Ovary (tissue), 9 donors: ENCODE results near the gene GAK. TPM values are rescaled to one million over a fixed set of nuclear protein-coding genes. Genes with fewer than 3 reads are reported as not detected.

ENCODE experiments used
- DNase-seq, 5 donors: peaks; one replicate each; pipeline ENCODE4 v3.0.0-alpha.2; 2019 to 2020
- H3K27ac ChIP-seq, 2 donors: fragments of 200-600 bp; one replicate each; pipeline versions ENCODE4 v1.5.1 to v1.8.0; 2019 to 2022
- H3K27me3 ChIP-seq: fragments of 200-600 bp; one replicate; pipeline ENCODE4 v1.8.0; 2022
- H3K36me3 ChIP-seq: fragments of 200-600 bp; sonication (generic); one replicate; pipeline ENCODE4 v1.5.1; 2019
- H3K4me1 ChIP-seq: one replicate; pipeline ENCODE4 v1.8.1; 2013; ENCODE audit warnings: mild to moderate bottlenecking, moderate library complexity; ENCODE audit not compliant: insufficient read depth
- H3K4me3 ChIP-seq: fragments of 200-600 bp; sonication (generic); one replicate; pipeline ENCODE4 v1.5.1; 2017
- H3K9me3 ChIP-seq, 2 donors: fragments of 200-600 bp in 1 of 2; sonication (generic) in 1 of 2; one replicate each; pipeline versions ENCODE4 v1.5.1 to v1.8.1; 2013 to 2019; ENCODE audit warnings: mild to moderate bottlenecking in 1 of 2, moderate library complexity in 1 of 2
- CTCF ChIP-seq, 3 donors: fragments of 450-650 bp in 2 of 3; fragments of 200-600 bp in 1 of 3; IDR thresholded peaks; one replicate each; pipeline versions ENCODE4 v1.5.1 to v1.8.0; 2016 to 2022; ENCODE audit warnings: antibody characterized with exemption in 3 of 3, mild to moderate bottlenecking in 1 of 3
- EP300 ChIP-seq: sonication (generic); formaldehyde crosslinking; IDR thresholded peaks from one replicate; pipeline ENCODE4 v1.6.1; 2017; ENCODE audit warnings: antibody characterized with exemption
- POLR2A ChIP-seq: fragments of 450-650 bp; IDR thresholded peaks from one replicate; pipeline ENCODE4 v1.6.1; 2017; ENCODE audit warnings: antibody characterized with exemption, mild to moderate bottlenecking, moderate library complexity
- WGBS, 3 donors: extraction: QIAGEN DNeasy Blood & Tissue Kit in 1 of 3; methylation state at CpG; one replicate each; pipeline versions ENCODE4 v1.1.5 to v1.1.7; 2013 to 2017; 5-methylcytosine and 5-hydroxymethylcytosine counted together
- intact Hi-C, 4 donors: fragments of 100-400 bp; cut with DNase I; formaldehyde crosslinking; loops; one replicate each; pipeline versions ENCODE4 v1.11.0 to v1.15.1; 2022 to 2023
- polyA plus RNA-seq, 2 donors: library from polyadenylated mRNA; stranded (reverse); fragments of 200-250 nt in 1 of 2; fragments of 350-450 nt in 1 of 2; fragmentation: Illumina TruSeq in 1 of 2; extraction: RNeasy Lipid Tissue Mini Kit (QIAGEN cat#74804) in 1 of 2; gene quantifications; one replicate each; pipeline ENCODE4 v1.2.3, GENCODE V29; 2013 to 2014
- total RNA-seq, 7 donors: library from RNA; depleted of rRNA in 2 of 7; stranded (reverse); fragments of >200 nt in 2 of 7; fragmentation: NEBNext Ultra II Directional in 3 of 7; extraction: Animal tissue kit (Norgen Biotek cat#: 25700) in 3 of 7; gene quantifications; one replicate each; pipeline versions ENCODE4 v1.1.0 to v1.2.4, GENCODE V29; 2016 to 2023
- donor health status: DM: no; HTN: no; CAD: no; lungs with moderate emphysema.
- donor health status: DM: no; HTN: no; CAD: no.
- donor health status: Bipolar disorder and iron deficiency.
- donor health status: DM: yes; HTN: yes; CAD: no.
- donor health status: DM: no; HTN: no; CAD: no.
- donor health status: DM: yes; HTN: yes; CAD: no.

The GAK gene
- total and polyA plus RNA-seq, 9 donors: 30.7 to 95.4 (median 70.4) TPM

- Histone ChIP-seq H3K36me3 (no peaks in the 10 kb centered on the region), H3K4me3 (no peak overlapping the region), H3K9me3 (no peaks in the 10 kb centered on the region), H3K27me3 (peaks cover 12% of the 10 kb centered on the region), H3K27ac (no peak overlapping the region), H3K4me1 (no peaks in the 10 kb centered on the region)
- DNase-seq: no peak
- intact Hi-C loops: no loop called here
- TF ChIP-seq EP300: no peak
- no peak for TF ChIP-seq POLR2A
- TF ChIP-seq CTCF (IDR thresholded peaks at IDR 0.05): no peak
- 3% methylated on average over 23 of the region's 23 CpGs for WGBS, 3 donors
Measured at GRCh38 chr4:824461-825062, 107.6 kb downstream of the GAK start.

GRCh38 chr4:823761-824460, 108.2 kb downstream of the GAK start:
- Histone ChIP-seq H3K9me3 (no peaks in the 10 kb centered on the region), H3K4me1 (no peaks in the 10 kb centered on the region), H3K4me3 (no peak overlapping the region), H3K27ac (no peak overlapping the region), H3K36me3 (no peaks in the 10 kb centered on the region), H3K27me3 (peaks cover 12% of the 10 kb centered on the region)
- intact Hi-C loops: no loop called here
- WGBS, 3 donors: 41 to 46% (median 44%) methylated on average over 21 to 24 of the region's 24 CpGs
- DNase-seq: no peak
- no peak for TF ChIP-seq CTCF (IDR thresholded peaks at IDR 0.05)
- no peak for TF ChIP-seq EP300
- no peak for TF ChIP-seq POLR2A

DNA sequence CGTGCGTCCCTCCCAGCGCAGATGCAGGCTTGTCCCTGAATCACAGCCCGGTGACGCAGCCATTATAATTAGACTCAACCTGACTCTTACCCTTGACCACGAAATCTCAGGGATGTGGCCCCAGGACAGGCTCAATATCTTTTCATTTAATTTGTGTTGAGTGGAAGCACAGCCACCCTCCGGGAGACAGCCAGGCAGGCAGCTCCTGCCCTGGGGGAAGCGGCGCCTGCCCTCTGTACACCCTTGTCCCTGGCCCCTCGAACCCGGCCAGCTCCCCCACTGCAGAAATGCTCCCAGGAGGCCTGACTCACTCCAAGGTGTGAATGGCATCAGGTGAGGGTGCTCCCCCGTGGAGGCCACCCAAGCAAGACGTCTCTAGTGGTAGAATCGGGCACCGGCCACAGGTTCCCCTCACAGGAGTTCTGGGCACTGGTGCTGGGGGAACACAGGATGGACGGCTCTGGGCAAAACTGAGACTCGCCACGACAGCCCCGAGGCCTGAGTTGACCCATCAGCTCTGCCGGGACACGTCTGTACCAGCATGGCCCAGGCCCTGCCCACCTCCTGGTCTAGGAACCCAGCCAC, 108.8 kb downstream of the GAK start:
- Histone ChIP-seq H3K27ac (no peak overlapping the region), H3K9me3 (no peaks in the 10 kb centered on the region), H3K4me1 (no peaks in the 10 kb centered on the region), H3K36me3 (no peaks in the 10 kb centered on the region), H3K4me3 (no peak overlapping the region), H3K27me3 (peaks cover 12% of the 10 kb centered on the region)
- no peak for DNase-seq
- TF ChIP-seq EP300 (no peak), POLR2A (no peak), CTCF (IDR thresholded peaks at IDR 0.05) (no peak)
- 71 to 76% (median 72%) methylated on average over 21 of the region's 21 CpGs for WGBS, 3 donors
- intact Hi-C loops: no loop called here

- intact Hi-C loops: no loop called here
- WGBS, 3 donors: 37 to 49% (median 42%) methylated on average over 24 of the region's 24 CpGs
- Histone ChIP-seq H3K27me3 (peaks cover 12% of the 10 kb centered on the region), H3K4me3 (no peak overlapping the region), H3K27ac (no peak overlapping the region), H3K9me3 (no peaks in the 10 kb centered on the region), H3K4me1 (no peaks in the 10 kb centered on the region), H3K36me3 (no peaks in the 10 kb centered on the region)
- DNase-seq: no peak
- TF ChIP-seq EP300 (no peak), POLR2A (no peak), CTCF (IDR thresholded peaks at IDR 0.05) (no peak)
Measured at GRCh38 chr4:822361-823175, 109.5 kb downstream of the GAK start.
